Left lobe of liver (tissue), 2 donors: Measurements from ENCODE around the gene MINDY2. TPM values are rescaled to one million over a fixed set of nuclear protein-coding genes. Genes with fewer than 3 reads are reported as not detected.
"Not testable (repeated sequence)": the region's sequence is repeated elsewhere in the genome, so short reads cannot be mapped to it uniquely, and the experiment has no call there.

Source experiments
- ATAC-seq: fragments of 200-7000 bp; cut with Tn5 transposase; one replicate; pipeline ENCODE4 v1.9.1; 2020; ENCODE audit warnings: mild to moderate bottlenecking, moderate library complexity
- DNase-seq: peaks from one replicate; pipeline ENCODE4 v3.0.0-alpha.2; 2020; ENCODE audit warnings: low spot score
- total RNA-seq: library from RNA; stranded (reverse); gene quantifications from one replicate; pipeline ENCODE4 v1.2.1, GENCODE V29; 2021
- donor health status: DM: no; HTN: no; CAD: no; lungs with moderate emphysema.
- donor health status: DM: no; HTN: yes; CAD: no.

The MINDY2 gene
- total RNA-seq, 1 donor from 2014 or later = 5.5 TPM

GRCh38 chr15:58797505-58797904 is 26.4 kb downstream of the MINDY2 start:
- ATAC-seq (no peak), DNase-seq (no peak)

- DNase-seq = no peak
- ATAC-seq = no peak
These were observed 34.0 kb downstream of the MINDY2 start for GRCh38 chr15:58805095-58805494.

GRCh38 chr15:58823267-58823666 is 52.2 kb downstream of the MINDY2 start:
- ATAC-seq, DNase-seq: not testable (repeated sequence)

- ATAC-seq = no peak
- DNase-seq = no peak
These were observed 59.5 kb downstream of the MINDY2 start for GRCh38 chr15:58830556-58830955.

GRCh38 chr15:58833681-58834426 is 62.8 kb downstream of the MINDY2 start:
- DNase-seq, ATAC-seq: not testable (repeated sequence)

GRCh38 chr15:58839485-58839884 is 68.4 kb downstream of the MINDY2 start:
- ATAC-seq (peak; percentile 74), DNase-seq (no peak)

GRCh38 chr15:58840048-58840447 is 68.9 kb downstream of the MINDY2 start:
- ATAC-seq = no peak

GRCh38 chr15:58842713-58843396 is 71.8 kb downstream of the MINDY2 start:
- ATAC-seq = no peak
- no peak for DNase-seq

More at GRCh38 chr15:58840048-58840447, 68.9 kb downstream of the MINDY2 start:
- no peak for DNase-seq

- not testable (repeated sequence) for DNase-seq, ATAC-seq
These were observed 80.1 kb downstream of the MINDY2 start for GRCh38 chr15:58851205-58851604.

- DNase-seq (no peak), ATAC-seq (peak; percentile 65)
These were observed 81.2 kb downstream of the MINDY2 start for GRCh38 chr15:58852347-58852746.

GRCh38 chr15:58854593-58854992 is 83.5 kb downstream of the MINDY2 start:
- ATAC-seq (no peak), DNase-seq (no peak)

GRCh38 chr15:58856086-58856485 is 85.0 kb downstream of the MINDY2 start:
- ATAC-seq (no peak), DNase-seq (no peak)

GRCh38 chr15:58856621-58857020 is 85.5 kb downstream of the MINDY2 start:
- DNase-seq, ATAC-seq: not testable (repeated sequence)

GRCh38 chr15:58862326-58862725 is 91.2 kb downstream of the MINDY2 start:
- DNase-seq = no peak
- ATAC-seq = no peak

- DNase-seq = peak; percentile 70
- ATAC-seq = peak; percentile 86
These were observed 93.7 kb downstream of the MINDY2 start for GRCh38 chr15:58864602-58865424.

GRCh38 chr15:58865425-58865880 is 94.4 kb downstream of the MINDY2 start:
- no peak for DNase-seq
- ATAC-seq = peak; percentile 53

GRCh38 chr15:58867926-58868325 is 96.8 kb downstream of the MINDY2 start:
- DNase-seq = no peak
- ATAC-seq = no peak

GRCh38 chr15:58870451-58870850 is 99.3 kb downstream of the MINDY2 start:
- DNase-seq (no peak), ATAC-seq (no peak)

- ATAC-seq (no peak), DNase-seq (no peak)
These were observed 102.2 kb downstream of the MINDY2 start for GRCh38 chr15:58873267-58873666.

- DNase-seq (no peak), ATAC-seq (no peak)
These were observed 104.2 kb downstream of the MINDY2 start for GRCh38 chr15:58875343-58875742.
